GM19240 (cell line): ENCODE measurements around the gene ID3.
A peak's percentile ranks its signal among the peaks of the same experiment; 100 is the strongest.

Source experiments
- DNase-seq: peaks from one replicate; pipeline ENCODE4 v3.0.0; 2011; ENCODE audit warnings: low spot score; ENCODE audit not compliant: insufficient read length

Gene ID3, protein sequence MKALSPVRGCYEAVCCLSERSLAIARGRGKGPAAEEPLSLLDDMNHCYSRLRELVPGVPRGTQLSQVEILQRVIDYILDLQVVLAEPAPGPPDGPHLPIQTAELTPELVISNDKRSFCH

GRCh38 chr1:23559136-23559984 lies at the start of gene ID3:
ID3 (minus strand) TSS chr1:23559501; CDS start chr1:23559426, 75 bp downstream.
- DNase-seq = peak; percentile 62

DNA sequence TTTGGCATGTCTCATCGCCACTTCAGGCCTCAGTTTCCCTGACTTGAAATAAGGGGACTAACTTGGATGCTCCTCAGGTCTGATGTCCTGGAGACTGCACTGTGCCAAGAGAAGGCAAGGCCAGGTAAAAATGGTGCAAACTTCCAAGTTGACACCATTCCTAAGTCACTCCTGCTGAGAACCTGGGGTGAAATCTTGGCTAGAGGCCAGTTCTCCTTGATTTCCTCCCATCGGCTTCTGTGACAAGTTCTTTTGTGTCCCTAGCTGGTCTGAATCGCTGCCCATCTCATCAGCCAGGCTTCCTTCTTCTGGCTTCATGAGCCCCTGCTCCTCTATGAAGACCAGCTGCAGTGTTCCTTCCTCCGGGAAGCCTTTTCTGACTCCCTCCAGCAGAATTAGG lies 48.6 kb upstream of the ID3 start:
- DNase-seq = no peak

DNA sequence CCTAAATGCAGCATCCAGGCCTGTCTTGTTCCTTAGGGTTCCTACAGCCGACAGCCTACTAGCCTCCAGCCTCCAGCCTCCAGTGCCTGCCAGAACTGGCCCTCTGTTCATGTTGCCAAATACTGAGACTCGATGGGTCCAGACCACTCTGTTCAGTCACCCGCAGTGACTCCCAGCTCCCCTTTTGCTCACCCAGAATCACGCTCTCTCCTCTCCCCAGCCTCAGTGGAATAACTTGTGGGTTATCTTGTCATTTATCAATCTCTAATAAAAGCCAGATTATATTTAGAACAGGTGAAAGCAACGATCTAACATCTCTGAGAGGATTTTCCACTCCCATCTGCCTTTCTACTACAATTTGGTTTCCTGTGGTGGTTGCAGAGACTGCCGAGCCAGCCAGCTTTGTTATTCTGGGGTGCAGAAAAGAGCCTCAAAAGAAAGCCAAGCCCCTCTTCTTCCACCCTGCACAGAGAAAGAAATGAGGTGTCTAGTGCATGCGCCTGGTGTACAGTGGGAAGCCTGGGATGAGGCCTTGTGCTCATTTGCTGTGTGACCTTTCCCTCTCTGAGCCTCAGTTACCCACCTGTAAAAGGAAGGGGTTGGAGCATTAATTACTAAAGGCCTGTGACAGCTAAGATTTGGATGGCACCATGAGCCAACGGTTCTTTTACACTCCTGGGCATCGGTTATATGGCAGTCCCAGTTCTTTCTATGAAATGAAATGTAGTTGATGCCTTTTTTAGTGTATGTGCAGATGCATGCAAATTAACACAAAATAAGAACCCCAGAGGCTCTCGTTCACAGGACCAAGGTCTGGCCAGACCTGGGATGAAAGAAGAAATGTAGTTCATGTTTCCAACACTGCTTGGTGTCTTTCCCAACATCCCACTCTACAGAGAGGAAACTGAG lies 42.9 kb upstream of the ID3 start:
- no peak for DNase-seq

GRCh38 chr1:23601135-23601967 lies 42.0 kb upstream of the ID3 start:
- no peak for DNase-seq

DNA sequence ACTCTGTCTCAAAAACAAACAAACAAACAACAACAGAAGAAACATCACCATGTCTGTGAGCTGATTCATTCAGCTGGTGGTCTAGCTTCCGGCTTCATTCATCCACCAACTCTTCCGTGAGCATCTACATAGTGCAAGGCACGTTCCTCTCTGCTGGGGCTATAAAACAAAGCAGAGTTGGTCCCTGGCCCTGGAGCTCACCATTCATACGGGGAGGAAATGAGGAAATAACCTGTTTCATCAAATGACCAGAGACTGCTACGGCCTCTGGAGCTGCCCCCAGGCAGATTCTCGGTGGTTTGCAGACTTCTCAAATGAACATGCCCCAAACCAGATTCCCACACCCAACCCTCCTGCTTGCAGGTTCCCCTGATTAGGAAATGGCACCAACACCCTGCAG lies 41.0 kb upstream of the ID3 start:
- DNase-seq = no peak

DNA sequence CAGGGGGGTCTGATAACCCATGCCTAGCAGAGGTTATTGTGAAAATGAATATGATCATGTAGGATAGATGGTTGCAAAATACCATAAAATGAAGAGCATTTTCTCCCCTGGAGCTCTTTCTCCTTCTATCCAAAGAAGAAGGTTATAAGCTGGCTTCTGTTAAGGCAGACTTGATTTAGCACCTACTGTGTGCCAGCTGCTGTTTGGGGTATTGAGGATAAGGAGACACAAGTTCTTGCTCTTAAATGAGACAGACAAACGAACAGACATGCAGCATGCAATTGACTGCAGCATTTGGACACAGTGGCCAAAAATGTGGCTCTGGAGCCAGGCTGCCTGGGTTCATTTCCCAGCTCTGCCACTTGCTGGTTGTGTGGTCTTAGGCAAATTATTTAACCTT lies 39.8 kb upstream of the ID3 start:
- no peak for DNase-seq

- no peak for DNase-seq
Measured at GRCh38 chr1:23598424-23598823, 39.1 kb upstream of the ID3 start.

DNA sequence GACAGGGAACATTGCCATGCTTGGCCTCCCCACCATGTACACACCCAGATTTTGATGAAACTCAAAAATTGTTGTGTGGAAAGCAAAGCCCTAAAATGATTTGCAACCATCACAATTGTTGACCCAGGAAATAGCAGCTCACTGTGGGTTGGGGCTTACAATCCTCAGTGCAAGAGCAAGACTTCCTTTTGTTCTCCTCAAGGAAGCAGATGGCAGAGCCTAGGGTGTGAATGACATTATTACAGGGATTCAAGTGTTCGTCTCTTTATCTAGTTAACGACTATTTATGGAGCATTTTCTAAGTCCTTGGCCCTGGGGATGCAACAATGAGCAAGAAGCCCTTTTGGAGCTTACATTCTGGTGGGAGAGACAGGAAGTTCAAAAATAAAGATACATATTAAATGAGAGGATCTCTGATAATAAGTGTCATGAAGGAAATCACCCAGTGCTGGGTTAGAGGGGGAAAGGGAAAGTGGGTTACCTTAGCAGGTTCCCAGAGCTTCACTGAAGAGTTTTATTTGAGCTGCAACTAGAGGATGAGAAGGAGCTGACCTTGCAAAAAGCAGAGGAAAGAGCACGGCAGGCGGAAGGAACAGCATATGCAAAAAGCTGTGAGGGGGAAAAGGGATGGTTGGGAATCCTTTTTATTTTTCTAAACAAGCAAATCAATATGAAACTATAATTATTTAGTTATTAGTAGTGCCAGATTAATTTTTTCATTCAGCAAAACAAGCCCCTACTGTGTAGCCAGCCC lies 38.5 kb upstream of the ID3 start:
- DNase-seq = no peak

GRCh38 chr1:23596382-23597358 lies 37.4 kb upstream of the ID3 start:
- DNase-seq = no peak

DNA sequence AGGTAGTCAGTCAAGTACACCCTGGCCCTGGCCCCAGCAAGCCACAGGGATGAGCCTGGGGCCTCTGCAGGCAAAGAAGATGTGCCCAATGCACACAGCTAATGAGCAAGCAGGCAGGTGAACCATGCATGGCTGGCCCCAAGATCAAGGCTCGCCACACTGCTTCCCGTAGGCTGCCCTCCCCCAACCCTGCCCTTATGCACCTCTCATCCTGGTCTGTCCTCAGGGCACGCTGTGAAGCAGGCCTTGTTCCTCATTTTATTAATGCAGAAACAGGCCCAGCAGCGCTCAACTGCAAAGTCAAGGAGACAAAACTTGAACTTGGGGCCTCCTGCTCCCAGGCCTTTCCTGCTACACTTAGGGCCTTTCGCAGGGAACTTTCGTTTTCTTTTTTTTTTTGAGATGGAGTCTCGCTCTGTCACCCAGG lies 35.6 kb upstream of the ID3 start:
- DNase-seq = no peak

GRCh38 chr1:23594149-23594907 lies 35.0 kb upstream of the ID3 start:
- DNase-seq = no peak

DNA sequence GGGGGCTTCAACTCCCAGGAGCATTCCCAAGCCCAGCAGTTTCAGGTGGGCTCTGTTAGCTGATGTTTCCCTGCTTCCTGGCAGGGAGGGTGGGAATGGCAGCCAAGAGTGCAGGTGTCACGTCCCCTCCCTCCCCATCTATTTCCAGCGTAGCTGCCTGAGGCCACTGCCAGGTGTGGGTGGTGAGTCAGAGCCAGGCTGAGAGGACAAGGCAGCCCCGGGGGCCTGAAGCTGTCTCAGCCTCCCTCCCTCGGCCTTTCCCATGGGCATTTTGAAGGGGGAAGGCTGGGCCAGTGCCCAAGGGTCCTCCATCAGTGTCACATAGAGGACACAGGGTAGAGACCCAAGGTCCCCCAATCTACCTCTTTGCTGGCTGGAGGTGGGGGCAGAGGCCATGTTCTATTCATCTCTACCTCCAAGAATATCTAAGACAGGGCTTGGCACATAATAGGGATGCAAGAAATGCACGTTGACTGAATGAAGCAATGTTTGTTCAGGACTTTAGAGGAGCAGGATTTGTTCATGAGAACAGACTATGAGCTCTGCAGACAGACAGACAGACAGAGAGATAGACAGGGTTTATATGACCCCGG lies 34.4 kb upstream of the ID3 start:
- DNase-seq = no peak

DNA sequence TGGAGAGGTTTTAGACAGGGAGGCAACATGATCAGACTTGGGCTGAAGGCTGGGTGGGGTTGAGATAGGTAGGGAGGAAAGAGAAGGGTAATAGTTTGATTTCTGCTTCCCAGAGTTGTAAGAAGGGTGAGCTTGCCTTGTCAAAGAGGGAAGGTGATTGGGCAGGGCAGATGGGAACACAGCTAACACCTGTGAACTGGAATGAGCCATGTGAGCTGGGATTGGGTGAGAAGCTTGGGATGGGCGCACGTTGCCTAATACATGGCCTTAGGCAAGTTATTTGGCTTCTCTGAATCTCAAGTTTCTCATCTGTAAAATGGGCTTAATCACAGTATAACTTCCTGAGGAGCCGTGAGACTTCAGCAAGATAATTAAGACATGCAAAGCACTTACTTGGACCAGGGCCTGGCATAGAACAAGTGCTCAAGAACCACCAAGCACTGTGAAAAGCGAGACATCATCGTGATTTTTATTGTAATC lies 33.8 kb upstream of the ID3 start:
- no peak for DNase-seq

DNA sequence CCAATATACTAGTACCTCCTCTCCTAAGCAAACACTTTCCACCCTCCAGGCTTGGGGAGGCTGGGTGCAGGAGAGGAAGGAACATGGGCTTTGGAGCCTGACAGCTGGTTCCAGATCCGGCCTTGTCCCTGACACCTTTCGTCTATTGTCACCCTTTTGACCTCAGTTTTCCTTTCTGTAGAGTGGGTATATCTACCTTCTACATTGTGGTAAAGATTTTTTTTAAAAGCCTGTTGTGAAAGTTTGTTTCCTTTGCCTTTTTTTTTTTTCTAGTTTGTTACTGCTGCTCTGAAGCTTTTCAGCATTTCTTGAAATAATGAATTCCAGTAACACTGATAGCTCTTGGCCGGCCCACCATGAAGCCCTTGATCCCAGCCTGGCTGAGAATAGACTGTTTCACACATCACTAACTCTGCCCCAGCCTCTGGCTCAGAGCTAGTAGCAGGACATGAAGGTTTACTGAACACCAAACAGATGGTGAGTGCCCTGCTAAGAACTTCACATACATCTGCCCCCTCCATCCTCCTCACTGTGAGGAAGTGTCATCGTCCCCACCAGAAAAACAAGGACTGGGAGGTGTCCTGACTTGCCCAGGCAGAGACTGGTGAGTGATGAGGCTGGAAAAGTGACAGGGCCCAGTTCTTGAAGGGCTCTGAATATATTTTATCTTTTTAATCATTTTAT lies 33.0 kb upstream of the ID3 start:
- DNase-seq = no peak

DNA sequence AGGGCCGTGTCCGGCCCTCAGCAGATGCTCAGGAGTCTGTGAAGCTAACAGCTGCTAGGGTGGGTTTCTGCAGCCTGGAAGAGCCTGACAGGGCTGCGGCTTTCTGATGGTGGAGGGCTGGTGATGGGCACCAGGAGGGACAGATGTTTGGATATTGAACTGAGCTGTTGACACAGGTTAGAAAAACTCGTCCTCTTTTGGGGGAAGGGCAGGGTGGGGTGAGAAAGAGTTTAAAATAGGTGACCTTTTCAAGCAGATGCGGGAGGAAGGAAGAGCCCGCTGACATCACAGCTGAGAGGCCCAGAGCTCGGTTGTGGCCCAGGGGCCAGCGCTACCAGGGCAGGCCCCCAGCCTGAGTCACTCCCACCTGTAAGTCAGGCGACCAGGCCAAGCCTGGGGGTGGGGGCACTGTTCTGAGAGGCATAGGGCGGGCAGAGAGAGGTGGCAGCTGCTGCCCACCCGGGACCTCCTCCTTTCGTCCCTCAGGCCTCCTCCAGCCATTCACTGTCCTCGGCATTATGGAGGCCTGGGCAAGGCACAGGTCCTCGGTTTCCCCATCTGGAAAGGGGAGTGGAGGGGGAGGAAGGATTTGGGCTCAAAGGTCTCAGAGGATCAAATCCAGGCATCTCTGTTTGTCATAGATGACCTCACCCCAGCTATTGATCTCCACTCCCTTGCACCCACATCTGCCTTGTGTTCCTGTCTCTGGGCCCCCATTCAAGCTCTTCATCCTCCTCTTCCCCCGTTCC lies 32.3 kb upstream of the ID3 start:
- DNase-seq = no peak

GRCh38 chr1:23590058-23590783 lies 30.9 kb upstream of the ID3 start:
- DNase-seq = no peak
